ENCODE measurements around the gene MOCS3. TPM values are rescaled to one million over a fixed set of nuclear protein-coding genes. Genes with fewer than 3 reads are reported as not detected.

Gene MOCS3
- total and polyA plus RNA-seq, 2 of the 13 experiments (the other 11 are each of a cell fraction or from before 2014, with no cell fraction given), result 3.7 to 8.4 TPM

GRCh38 chr20:50957798-50958614, 612 bp upstream of the MOCS3 start, which contains the start of gene DPM1 (continued):
- TF ChIP-seq ZNF782 (CRISPR knock-in tag; IDR thresholded peaks at IDR 0.05; ENCODE audit: borderline replicate concordance) (peak; percentile 87; the same call in 1 of the 2 replicates), SMARCE1 (IDR thresholded peaks at IDR 0.05; ENCODE audit: borderline replicate concordance) (no peak), MAFK (conservative IDR thresholded peaks at IDR 0.05 in 1 of 2, IDR thresholded peaks at IDR 0.05 in 1 of 2; ENCODE audit: low read length in 2 of 2) (no peak), KDM6A (CRISPR knock-in tag; IDR thresholded peaks at IDR 0.05; ENCODE audit: low read depth) (no peak), NONO (IDR thresholded peaks at IDR 0.05) (no peak), NONO (CRISPR knock-in tag; conservative IDR thresholded peaks at IDR 0.05) (peak; percentile 74), KLF15 (CRISPR knock-in tag; IDR thresholded peaks at IDR 0.05; ENCODE audit: borderline replicate concordance) (no peak; the same call in 1 of the 2 replicates), KDM5B (CRISPR knock-in tag; IDR thresholded peaks at IDR 0.05; ENCODE audit: borderline replicate concordance) (peak; percentile 75; the same call in 1 of the 2 replicates), SAFB2 (CRISPR knock-in tag; IDR thresholded peaks at IDR 0.05; ENCODE audit: borderline replicate concordance, low read depth) (no peak), LBX2 (CRISPR knock-in tag; IDR thresholded peaks at IDR 0.05; ENCODE audit: borderline replicate concordance) (peak; percentile 38; the same call in 1 of the 2 replicates), ZBTB26 (CRISPR knock-in tag; IDR thresholded peaks at IDR 0.05; ENCODE audit: borderline replicate concordance) (peak; percentile 67), NCOA5 (CRISPR knock-in tag; IDR thresholded peaks at IDR 0.05) (no peak), MAX (IDR thresholded peaks at IDR 0.05) (peak; percentile 37), ZNF318 (CRISPR knock-in tag; IDR thresholded peaks at IDR 0.05) (no peak; the same call in 1 of the 2 replicates), RORA (CRISPR knock-in tag; IDR thresholded peaks at IDR 0.05) (no peak), PAX8 (CRISPR knock-in tag; IDR thresholded peaks at IDR 0.05; ENCODE audit: borderline replicate concordance) (no peak)

Data from HepG2 (cell line).